ENCODE data around the gene MAP3K9.

Gene MAP3K9

DNA sequence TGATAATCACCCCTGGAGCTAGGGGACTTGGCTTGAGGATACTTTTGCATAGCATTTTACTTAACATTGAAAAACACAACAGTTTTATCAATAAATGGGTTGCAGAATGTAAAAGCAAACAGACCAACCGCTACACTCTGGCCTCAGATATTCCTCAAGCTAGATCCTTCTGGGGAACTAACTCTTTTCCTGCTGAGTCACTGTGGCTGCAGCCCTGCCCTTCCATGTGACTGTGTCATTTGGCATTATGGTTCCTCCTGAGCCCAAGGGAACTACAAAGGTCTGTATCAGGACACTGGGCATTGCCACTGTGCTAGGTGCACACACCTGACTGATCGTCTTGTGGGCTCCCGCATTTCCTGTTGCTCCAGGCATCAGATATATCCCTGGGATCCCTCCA is 111.0 kb downstream of the MAP3K9 start:
- H2AFZ ChIP-seq (ENCODE audit: low read length) = no peak overlapping the region
- no peak for TF ChIP-seq EZH2phosphoT487 (IDR thresholded peaks at IDR 0.05; ENCODE audit: borderline replicate concordance)
- TF ChIP-seq, protein P1, sequence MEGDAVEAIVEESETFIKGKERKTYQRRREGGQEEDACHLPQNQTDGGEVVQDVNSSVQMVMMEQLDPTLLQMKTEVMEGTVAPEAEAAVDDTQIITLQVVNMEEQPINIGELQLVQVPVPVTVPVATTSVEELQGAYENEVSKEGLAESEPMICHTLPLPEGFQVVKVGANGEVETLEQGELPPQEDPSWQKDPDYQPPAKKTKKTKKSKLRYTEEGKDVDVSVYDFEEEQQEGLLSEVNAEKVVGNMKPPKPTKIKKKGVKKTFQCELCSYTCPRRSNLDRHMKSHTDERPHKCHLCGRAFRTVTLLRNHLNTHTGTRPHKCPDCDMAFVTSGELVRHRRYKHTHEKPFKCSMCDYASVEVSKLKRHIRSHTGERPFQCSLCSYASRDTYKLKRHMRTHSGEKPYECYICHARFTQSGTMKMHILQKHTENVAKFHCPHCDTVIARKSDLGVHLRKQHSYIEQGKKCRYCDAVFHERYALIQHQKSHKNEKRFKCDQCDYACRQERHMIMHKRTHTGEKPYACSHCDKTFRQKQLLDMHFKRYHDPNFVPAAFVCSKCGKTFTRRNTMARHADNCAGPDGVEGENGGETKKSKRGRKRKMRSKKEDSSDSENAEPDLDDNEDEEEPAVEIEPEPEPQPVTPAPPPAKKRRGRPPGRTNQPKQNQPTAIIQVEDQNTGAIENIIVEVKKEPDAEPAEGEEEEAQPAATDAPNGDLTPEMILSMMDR (conservative IDR thresholded peaks at IDR 0.05; ENCODE audit: low read length) = no peak

DNA sequence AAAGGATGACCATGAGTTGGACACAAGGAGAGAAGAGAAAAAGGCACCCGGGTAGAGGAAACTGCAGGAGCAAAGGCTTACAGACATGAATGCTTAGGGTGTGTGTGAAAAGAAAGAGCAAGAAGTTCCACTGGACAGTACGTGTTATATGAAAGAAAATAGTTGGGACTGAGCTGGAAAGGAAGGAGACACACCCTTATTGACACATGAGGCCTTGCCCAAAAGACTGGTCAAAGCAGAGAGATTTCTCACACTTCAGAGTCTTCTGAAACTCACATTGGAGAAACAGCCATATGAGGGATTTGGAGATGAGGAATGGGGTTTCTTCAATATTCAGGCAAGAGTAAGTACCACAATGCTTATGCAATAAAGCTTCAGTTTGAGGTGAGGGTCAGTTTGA is 111.6 kb downstream of the MAP3K9 start:
- Histone ChIP-seq H3K9me2 (replicated peaks; ENCODE audit: low read depth, low read length) (no peaks in the 10 kb centered on the region), H3K4me2 (ENCODE audit: low read depth, low read length, poor library complexity, severe bottlenecking) (no peak overlapping the region), H3K4me1 (ENCODE audit: insufficient read depth, low read length, poor library complexity, severe bottlenecking) (peaks cover 7% of the 10 kb centered on the region), H3K27me3 (ENCODE audit: insufficient read depth, low read length, poor library complexity, severe bottlenecking) (no peaks in the 10 kb centered on the region), H4K20me1 (ENCODE audit: insufficient read depth, low read length, poor library complexity, severe bottlenecking) (no peaks in the 10 kb centered on the region), H3K4me3 (ENCODE audit: low read length, poor library complexity, severe bottlenecking) (no peak overlapping the region), H3K79me2 (ENCODE audit: insufficient read depth, low read length) (no peaks in the 10 kb centered on the region), H3K36me3 (ENCODE audit: insufficient read depth, low read length) (no peaks in the 10 kb centered on the region), H3K9me3 (ENCODE audit: insufficient read depth, low read depth, low read length) (no peaks in the 10 kb centered on the region), H3K9ac (ENCODE audit: low read depth, low read length, poor library complexity, severe bottlenecking) (no peak overlapping the region), H3F3A (ENCODE audit: low read depth) (no peaks in the 10 kb centered on the region), H2AFZ (ENCODE audit: low read length) (no peak overlapping the region)
- TF ChIP-seq, protein P1 (conservative IDR thresholded peaks at IDR 0.05; ENCODE audit: low read length) = no peak
- TF ChIP-seq EZH2phosphoT487 (IDR thresholded peaks at IDR 0.05; ENCODE audit: borderline replicate concordance) = no peak

More for the DNA sequence above, 111.0 kb downstream of the MAP3K9 start:
- Histone ChIP-seq H4K20me1 (ENCODE audit: insufficient read depth, low read length, poor library complexity, severe bottlenecking) (no peaks in the 10 kb centered on the region), H3K4me1 (ENCODE audit: insufficient read depth, low read length, poor library complexity, severe bottlenecking) (peaks cover 7% of the 10 kb centered on the region), H3K36me3 (ENCODE audit: insufficient read depth, low read length) (no peaks in the 10 kb centered on the region), H3K27me3 (ENCODE audit: insufficient read depth, low read length, poor library complexity, severe bottlenecking) (no peaks in the 10 kb centered on the region), H3F3A (ENCODE audit: low read depth) (no peaks in the 10 kb centered on the region), H3K9me3 (ENCODE audit: insufficient read depth, low read depth, low read length) (no peaks in the 10 kb centered on the region), H3K79me2 (ENCODE audit: insufficient read depth, low read length) (no peaks in the 10 kb centered on the region), H3K4me2 (ENCODE audit: low read depth, low read length, poor library complexity, severe bottlenecking) (no peak overlapping the region), H3K9ac (ENCODE audit: low read depth, low read length, poor library complexity, severe bottlenecking) (no peak overlapping the region), H3K4me3 (ENCODE audit: low read length, poor library complexity, severe bottlenecking) (no peak overlapping the region), H3K9me2 (replicated peaks; ENCODE audit: low read depth, low read length) (no peaks in the 10 kb centered on the region)

DNA sequence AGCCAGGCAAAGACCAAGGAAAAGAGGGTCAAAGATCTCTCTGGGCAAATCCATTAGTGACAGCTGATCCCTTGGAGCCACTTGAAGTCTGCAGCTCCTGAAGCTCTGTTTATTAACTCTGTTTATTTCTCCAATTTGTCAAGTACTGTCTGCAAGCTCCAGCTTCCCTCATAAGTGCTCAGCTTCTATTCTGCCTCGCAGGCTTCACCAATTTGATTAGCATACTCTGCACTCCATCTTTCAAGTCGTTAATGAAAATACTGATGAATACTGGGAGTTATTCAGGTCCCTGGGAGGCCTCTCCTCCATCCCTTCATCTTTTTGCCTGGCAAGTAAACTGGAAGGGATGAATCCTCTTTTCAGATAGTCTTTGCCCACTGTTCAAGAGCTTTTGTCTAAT is 113.3 kb downstream of the MAP3K9 start:
- Histone ChIP-seq H3K4me2 (ENCODE audit: low read depth, low read length, poor library complexity, severe bottlenecking) (no peak overlapping the region), H3K27me3 (ENCODE audit: insufficient read depth, low read length, poor library complexity, severe bottlenecking) (no peaks in the 10 kb centered on the region), H3K9me3 (ENCODE audit: insufficient read depth, low read depth, low read length) (no peaks in the 10 kb centered on the region), H3K4me3 (ENCODE audit: low read length, poor library complexity, severe bottlenecking) (no peak overlapping the region), H4K20me1 (ENCODE audit: insufficient read depth, low read length, poor library complexity, severe bottlenecking) (no peaks in the 10 kb centered on the region), H3K4me1 (ENCODE audit: insufficient read depth, low read length, poor library complexity, severe bottlenecking) (peaks cover 7% of the 10 kb centered on the region), H3K9ac (ENCODE audit: low read depth, low read length, poor library complexity, severe bottlenecking) (no peak overlapping the region), H3F3A (ENCODE audit: low read depth) (no peaks in the 10 kb centered on the region), H2AFZ (ENCODE audit: low read length) (no peak overlapping the region), H3K36me3 (ENCODE audit: insufficient read depth, low read length) (no peaks in the 10 kb centered on the region), H3K79me2 (ENCODE audit: insufficient read depth, low read length) (no peaks in the 10 kb centered on the region), H3K9me2 (replicated peaks; ENCODE audit: low read depth, low read length) (no peaks in the 10 kb centered on the region)
- no peak for TF ChIP-seq EZH2phosphoT487 (IDR thresholded peaks at IDR 0.05; ENCODE audit: borderline replicate concordance)
- TF ChIP-seq, protein P1 (conservative IDR thresholded peaks at IDR 0.05; ENCODE audit: low read length) = no peak

All from Loucy (cell line).